ENCODE measurements around the gene MRGPRX3.
"Not testable (repeated sequence)": the region's sequence is repeated elsewhere in the genome, so short reads cannot be mapped to it uniquely, and the experiment has no call there.

The MRGPRX3 gene

GRCh38 chr11:18132341-18132740 is at the start of gene MRGPRX3:
MRGPRX3 (plus strand) TSS chr11:18132571; CDS start chr11:18137203, 4,632 bp downstream.
- no peak for DNase-seq

- DNase-seq = no peak
These were observed 44.0 kb upstream of the MRGPRX3 start for GRCh38 chr11:18088366-18088765.

GRCh38 chr11:18088966-18089365 is 43.4 kb upstream of the MRGPRX3 start:
- DNase-seq = no peak

DNA sequence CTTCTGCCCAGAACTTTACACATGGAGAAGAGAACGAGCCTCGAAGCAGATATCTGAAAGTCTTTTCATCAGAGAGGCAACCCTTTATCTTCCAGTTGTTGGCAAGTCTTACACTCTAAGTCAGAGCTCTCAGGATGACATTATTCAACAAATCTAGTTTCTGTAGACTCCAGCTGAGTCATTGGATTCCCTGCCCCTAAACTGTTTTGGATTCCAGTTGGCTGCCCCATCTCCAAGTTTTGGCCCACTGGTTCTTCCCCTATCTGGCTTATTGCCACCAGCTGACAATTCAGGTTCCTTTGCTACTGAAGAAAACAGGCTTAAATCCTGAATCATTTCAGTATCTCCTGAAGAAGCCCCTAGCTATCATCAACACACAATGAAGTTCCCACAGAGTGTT is 40.6 kb upstream of the MRGPRX3 start:
- no peak for DNase-seq

DNA sequence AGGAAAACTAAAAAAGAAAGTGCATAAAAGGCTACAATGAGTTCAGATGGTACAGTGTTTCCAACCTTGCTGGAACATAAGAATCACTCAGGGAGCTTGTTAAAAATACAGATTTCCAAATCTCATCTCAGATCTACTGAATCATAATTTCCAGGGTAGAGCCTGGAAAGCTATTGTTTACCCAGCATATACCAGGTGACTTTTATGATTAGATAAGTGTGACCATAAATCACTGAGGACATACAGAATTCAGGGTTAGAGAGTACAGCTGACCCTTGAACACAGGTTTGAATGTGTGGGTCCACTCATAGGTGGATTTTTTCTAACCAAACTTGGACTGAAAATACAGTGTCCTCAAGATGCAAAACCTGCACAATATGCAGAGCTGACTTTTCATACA is 38.4 kb upstream of the MRGPRX3 start:
- DNase-seq = no peak

DNA sequence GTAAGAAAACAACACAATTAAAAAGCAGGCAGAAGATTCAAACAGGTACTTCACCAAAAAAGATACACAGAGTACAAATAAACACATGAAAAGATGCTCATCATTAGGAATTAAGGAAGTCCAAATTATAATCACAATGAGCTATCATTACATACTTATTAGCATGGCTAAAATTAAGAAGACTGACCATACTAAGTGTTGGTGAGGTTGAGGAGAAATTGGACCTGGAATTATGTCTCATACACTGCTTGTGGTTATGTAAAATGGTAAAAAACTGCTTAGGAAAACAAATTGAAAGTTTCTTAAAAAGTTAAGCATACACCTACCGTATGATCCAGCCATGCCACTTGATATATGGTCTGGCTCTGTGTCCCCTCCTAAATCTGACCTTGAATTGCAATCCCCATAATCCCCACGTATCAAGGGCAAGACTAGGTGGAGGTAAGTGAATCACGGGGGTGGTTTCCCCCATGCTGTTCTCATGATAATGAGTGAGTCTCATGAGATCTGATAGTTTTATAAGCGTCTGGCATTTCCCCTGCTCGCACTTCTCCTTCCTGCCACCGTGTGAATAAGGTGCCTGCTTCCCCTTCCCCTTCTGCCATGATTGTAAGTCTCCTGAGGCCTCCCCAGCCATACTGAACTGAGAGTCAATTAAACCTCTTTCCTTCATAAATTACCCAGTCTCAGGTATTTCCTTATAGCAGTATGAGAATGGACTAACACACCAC is 31.3 kb upstream of the MRGPRX3 start:
- no peak for DNase-seq

DNA sequence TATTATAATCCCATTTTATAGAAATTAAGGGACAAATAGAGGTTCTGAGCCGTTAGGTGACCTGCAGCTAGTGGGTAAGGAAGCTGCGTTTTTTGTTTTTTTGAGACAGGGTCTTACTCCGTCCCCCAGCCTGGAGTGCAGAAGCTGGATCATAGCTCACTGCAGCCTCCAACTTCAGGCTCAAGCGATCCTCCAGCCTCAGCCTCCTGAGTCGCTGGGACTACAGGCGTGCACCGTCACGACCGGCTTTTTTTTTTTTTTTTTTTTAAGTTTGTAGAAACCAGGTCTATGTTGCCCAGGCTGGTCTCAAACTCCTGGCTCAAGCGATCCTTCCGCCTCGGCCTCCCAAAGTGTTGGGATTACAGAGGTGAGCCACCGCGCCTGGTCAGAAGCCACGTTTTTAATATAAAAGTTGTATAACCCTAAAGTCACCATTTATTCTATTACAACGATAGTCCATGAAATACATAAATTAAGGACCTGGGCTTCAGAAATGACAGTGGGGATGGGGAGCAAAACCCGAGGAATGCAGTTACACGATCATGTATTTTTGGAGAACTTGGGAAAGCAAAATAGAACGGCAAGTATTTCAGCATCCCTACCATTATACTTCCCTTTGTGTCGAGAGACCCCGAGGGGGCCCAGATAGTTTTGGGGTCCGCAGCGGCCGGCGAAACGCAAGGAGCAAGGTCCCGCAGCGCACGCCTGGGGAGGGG is 27.1 kb upstream of the MRGPRX3 start:
- no peak for DNase-seq

- peak; percentile 85 for DNase-seq
These were observed 26.4 kb upstream of the MRGPRX3 start, which contains the start of gene SAAL1 for GRCh38 chr11:18105802-18106574. SAAL1 (minus strand) TSS chr11:18106082; CDS start chr11:18106041, 41 bp downstream.

- DNase-seq = no peak
These were observed 25.7 kb upstream of the MRGPRX3 start for GRCh38 chr11:18106688-18107087.

- no peak for DNase-seq
These were observed 24.1 kb upstream of the MRGPRX3 start for GRCh38 chr11:18108254-18108653.

DNA sequence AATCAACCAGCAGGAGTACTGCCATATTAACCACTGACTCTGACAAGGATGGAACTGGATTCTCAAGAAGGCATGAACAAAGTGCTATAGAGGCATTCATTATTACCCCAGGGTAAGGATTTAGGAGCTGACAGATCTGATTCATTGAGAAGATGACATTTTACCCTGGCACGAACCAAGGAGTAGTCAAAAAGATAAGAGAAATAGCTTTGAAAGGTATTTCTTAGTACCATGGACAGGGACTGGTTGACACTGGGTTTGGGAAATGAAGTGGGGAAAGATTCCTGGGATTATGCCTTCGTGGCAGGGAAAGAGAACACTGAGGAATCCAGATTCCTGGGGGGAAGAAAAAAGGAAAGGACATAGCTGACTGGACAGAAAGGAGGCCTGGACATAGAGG is 21.4 kb upstream of the MRGPRX3 start:
- DNase-seq = no peak

- peak; percentile 50 for DNase-seq
These were observed 16.8 kb upstream of the MRGPRX3 start for GRCh38 chr11:18115360-18116127.

GRCh38 chr11:18121331-18121828 is 11.0 kb upstream of the MRGPRX3 start:
- not testable (repeated sequence) for DNase-seq

DNA sequence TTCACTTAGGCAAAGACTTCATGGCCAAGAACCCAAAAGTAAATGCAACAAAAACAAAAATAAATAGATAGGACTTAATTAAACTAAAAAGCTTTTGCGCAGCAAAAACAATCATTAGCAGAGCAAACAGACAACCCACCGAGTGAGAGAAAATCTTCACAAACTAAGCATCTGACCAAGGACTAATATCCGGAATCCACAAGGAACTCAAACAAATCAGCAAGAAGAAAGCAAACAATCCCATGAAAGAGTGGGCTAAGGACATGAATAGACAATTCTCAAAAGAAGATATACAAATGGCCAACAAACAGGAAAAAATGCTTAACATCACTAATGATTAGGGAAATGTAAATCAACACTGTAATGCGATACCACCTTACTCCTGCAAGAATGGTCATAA is 1.3 kb upstream of the MRGPRX3 start:
- not testable (repeated sequence) for DNase-seq

GRCh38 chr11:18135308-18135707 is 2.9 kb downstream of the MRGPRX3 start:
- DNase-seq = no peak

GRCh38 chr11:18137186-18137800 is 4.9 kb downstream of the MRGPRX3 start:
- no peak for DNase-seq

- no peak for DNase-seq
These were observed 7.8 kb downstream of the MRGPRX3 start for GRCh38 chr11:18140145-18140544.

- no peak for DNase-seq
These were observed 11.9 kb downstream of the MRGPRX3 start for GRCh38 chr11:18144243-18144642.

GRCh38 chr11:18145025-18145424 is 12.7 kb downstream of the MRGPRX3 start:
- DNase-seq = no peak

DNA sequence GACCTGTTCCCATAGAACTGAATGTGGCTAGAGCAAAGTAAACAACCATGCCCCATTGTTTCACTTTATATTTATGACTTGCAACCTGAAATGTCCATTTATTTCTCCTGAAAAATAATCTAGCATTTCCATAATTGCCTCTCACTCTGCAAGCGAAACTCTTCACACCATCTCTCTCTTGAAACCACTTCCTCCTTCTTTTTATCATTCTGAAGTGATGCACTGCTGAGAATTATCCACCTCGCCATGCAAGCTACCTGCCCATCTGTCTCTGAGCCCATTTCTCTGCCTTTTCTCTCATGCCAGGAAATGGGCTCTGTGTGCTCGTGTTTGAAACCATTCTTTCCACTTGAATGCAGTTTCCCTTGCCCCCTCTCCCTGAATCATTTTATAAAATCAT is 13.5 kb downstream of the MRGPRX3 start:
- DNase-seq = no peak

- DNase-seq = no peak
These were observed 19.2 kb downstream of the MRGPRX3 start for GRCh38 chr11:18151581-18151980.

- no peak for DNase-seq
These were observed 36.0 kb downstream of the MRGPRX3 start for GRCh38 chr11:18168372-18168771.
